ENCODE data around the gene SEMA4F.
A peak's percentile ranks its signal among the peaks of the same experiment; 100 is the strongest.
"Not testable (repeated sequence)": the region's sequence is repeated elsewhere in the genome, so short reads cannot be mapped to it uniquely, and the experiment has no call there.

The SEMA4F gene

GRCh38 chr2:74653985-74654882 lies at the start of gene SEMA4F:
Gene SEMA4F (plus strand): TSS chr2:74654247. CDS start chr2:74654377, 130 bp downstream.
- peak; percentile 94 for DNase-seq

DNA sequence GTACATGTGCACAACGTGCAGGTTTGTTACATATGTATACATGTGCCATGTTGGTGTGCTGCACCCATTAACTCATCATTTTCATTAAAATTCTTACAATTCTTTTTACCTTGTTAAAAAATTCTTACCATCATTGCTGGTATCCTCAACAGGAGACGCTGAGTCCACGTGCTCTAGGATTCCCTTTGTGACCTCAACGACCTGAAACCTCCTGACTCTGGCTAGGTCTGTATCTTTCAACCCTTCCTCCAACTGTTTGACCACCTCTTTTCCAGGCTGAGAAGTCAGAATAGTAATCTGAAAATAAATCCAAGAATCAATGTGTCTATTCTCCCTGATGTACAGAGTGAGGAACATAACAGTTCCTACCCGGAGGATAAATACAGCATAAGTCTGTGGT lies 47.1 kb upstream of the SEMA4F start:
- DNase-seq: no peak

DNA sequence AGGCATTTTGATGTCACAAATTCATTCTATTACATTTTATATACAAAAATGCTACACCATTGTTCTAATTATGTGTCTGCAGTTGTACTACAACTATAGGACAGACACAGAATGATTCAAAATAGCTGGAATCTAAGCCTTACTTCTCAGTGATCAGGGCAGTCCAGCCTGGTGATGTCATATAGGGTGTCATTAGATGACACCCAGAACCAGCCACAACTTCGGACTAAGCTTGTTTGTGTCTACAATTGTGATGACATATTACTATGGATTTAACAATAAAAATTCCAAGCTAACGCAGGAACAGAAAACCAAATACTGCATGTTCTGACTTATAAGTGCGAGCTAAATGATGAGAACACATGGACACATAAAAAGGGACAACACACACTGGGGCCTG lies 36.9 kb upstream of the SEMA4F start:
- no peak for DNase-seq

DNA sequence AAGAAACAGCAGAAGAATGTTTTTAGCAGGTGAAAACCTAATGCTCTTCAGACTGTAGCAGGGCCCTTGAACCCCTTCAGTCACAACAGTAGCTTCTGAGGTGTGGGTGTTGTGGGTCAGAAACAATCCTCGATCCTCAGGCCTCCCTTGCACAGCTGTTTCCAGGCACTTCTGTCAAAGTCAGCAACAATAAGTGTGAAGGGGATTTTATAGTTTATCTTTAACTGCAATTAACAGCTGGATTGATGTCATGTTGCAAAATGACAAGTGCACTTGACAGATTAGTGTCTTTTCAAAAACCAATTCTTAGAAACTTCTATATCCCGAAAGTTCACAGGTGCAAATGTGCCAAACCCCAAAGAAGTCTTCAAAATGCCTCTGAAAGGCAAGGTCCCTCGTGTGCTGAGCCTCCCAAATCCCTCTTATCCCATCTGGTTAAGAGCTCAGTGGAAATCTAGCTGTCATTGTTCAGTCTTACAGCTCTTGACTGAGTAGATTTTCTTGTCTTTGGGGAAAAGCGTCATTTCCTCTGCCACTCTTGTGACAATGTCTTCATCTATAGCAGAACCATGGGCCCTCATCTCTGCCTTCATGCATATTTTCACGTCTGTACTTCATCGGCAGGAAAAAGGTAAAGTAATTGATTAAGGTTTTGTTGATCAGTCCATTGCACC lies 35.5 kb upstream of the SEMA4F start:
- no peak for DNase-seq

GRCh38 chr2:74619651-74620297 lies 34.3 kb upstream of the SEMA4F start:
- DNase-seq: no peak

DNA sequence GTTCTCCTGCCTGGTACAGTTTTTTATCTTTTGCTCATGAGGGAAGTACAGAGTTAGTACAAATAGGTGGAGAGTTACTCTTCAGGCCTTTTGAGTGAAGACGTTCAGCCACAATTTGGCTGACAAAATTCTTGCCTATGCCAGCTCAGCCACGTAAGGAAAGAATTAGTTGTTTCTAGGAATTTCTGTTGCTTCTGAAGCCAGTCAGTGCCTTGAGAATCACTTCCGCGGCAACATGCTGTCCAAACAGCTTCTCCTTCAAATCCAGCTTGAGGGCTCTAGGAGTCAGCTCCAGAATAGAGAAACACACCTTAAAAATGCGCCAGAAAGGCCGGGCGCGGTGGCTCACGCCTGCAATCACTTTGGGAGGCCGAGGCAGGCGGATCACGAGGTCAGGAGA lies 33.4 kb upstream of the SEMA4F start:
- no peak for DNase-seq

DNA sequence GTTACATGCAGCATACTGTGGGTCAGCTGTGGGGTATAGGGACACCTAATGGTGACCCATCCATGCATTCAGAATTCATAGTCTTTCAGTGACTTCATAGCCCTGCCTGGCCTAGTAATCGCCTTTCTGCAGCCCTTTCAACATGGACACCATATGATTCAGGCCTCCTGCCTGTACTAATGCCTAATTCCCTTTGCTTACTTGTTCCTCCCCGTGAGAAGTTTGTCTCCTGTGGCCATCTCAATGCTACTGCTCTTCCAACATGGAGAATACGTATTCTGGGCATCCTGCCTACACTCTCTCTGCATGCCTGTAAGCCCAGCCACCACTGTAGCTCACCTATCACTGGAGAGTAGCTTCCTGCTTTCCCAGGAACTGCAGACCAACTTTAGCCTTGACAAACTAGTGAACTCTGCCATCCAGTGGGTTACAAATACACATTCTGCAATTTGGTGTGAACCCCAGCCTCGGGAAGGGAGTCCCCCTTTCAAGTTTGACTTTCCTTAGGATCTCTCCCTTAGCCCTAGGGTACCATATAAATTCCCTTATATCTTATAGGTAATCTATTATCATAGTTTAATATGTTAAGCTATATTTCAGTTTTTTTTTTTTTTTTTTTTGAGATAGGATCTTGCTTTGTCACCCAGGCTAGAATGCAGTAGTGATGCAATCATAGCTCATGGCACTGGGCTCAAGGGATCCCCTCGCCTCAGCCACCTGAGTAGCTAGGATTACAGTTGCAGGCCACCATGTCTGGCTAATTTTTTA lies 28.2 kb upstream of the SEMA4F start:
- DNase-seq: no peak

DNA sequence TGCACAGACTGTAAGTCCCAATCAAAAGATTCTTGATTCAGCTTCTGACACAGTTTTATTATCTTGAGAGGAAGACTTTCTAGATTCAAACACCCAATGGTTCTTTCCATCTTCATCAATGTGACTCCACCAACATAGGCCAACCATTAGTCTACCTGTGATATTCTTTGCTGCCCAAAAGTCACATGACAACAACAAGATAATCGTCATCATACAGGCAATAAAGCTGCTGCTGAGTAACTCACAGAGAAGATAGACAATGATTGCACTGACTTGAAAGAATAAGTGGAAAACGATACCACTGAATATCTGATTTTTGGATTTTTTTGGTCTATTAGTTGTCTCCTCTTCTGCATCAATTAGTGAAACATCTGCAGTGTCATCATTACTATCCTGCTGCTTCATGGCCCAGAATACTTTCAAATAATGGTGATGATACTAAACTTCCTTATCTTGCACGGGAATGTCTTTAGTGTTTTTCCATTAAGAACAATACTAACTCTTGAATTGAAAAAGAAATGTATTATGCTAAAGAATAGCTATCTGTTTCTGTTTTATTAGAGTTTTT lies 25.4 kb upstream of the SEMA4F start:
- no peak for DNase-seq

GRCh38 chr2:74630454-74630853 lies 23.6 kb upstream of the SEMA4F start:
- not testable (repeated sequence) for DNase-seq

- DNase-seq: no peak
These were observed 21.7 kb upstream of the SEMA4F start for GRCh38 chr2:74632209-74632938.

DNA sequence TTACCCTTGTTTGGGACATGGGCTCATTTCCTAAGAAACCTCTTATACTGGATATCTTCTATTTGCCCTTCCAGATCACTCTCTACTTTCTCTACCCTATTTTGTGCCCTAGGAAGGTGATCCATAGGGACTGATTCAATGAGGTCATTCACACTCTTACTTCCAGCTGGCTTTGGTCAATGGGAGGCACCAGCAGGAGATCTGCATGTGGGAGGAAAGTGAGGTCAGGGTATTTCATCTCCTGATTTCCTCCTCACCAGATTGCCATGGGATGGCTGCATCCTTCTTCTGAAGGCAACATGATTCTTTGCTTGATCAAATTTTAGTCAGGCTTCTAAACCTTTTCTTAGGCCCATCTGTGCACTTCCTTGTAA lies 21.1 kb upstream of the SEMA4F start:
- DNase-seq: no peak

DNA sequence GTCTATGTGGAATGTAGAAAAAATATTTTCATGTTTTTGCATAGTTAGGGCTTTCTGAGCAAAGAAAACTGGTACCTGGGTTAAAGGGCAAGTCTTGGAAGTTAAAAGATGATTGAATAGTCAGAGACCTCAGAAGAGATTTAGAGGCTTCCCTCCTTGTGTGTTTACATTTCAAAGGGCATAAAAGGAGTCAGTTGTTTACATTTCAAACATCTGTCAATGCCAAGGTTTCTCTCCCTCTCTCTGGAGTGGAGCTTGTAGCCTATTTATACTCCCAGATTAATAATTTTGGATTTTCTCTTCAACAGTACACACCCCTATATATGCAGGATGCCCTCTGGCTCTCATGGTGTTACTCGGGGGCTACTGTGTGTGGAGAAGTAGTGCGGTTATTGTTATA lies 14.5 kb upstream of the SEMA4F start:
- no peak for DNase-seq

GRCh38 chr2:74645344-74645743 lies 8.7 kb upstream of the SEMA4F start:
- DNase-seq: no peak

GRCh38 chr2:74646201-74646600 lies 7.8 kb upstream of the SEMA4F start:
- DNase-seq: no peak

- no peak for DNase-seq
These were observed 7.1 kb upstream of the SEMA4F start for GRCh38 chr2:74646834-74647482.

DNA sequence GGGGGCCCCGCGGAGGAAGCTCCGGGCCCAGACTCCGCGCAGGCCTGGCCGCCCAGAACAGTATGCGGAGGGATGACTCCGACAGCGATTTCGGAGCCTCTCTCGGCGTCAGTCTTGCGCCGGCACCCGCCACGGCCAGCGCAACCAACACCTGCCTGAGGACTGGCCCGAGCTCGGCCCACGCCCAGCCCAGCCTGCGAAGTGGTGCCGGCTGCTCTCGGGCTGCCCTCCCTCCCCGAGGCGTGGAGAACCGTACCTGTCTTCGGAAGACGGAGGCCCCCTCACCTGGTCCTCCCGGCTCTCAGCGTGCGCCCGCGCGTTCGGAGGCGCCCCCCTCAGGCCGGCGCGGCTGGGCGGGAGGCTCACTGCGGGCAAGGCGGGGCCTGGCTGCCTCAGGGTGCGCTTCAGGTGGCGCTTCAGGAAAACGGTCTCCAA lies 6.0 kb upstream of the SEMA4F start, which contains the start of gene M1AP:
Gene M1AP (minus strand): TSS at position 322 of the 435 bp plus-strand sequence. CDS start 8,055 bp downstream, outside the sequence.
- DNase-seq: no peak

- no peak for DNase-seq
These were observed 460 bp upstream of the SEMA4F start for GRCh38 chr2:74653589-74653984.

- no peak for DNase-seq
These were observed 1.5 kb downstream of the SEMA4F start for GRCh38 chr2:74655579-74655978.

- no peak for DNase-seq
These were observed 4.5 kb downstream of the SEMA4F start for GRCh38 chr2:74658516-74658915.

DNA sequence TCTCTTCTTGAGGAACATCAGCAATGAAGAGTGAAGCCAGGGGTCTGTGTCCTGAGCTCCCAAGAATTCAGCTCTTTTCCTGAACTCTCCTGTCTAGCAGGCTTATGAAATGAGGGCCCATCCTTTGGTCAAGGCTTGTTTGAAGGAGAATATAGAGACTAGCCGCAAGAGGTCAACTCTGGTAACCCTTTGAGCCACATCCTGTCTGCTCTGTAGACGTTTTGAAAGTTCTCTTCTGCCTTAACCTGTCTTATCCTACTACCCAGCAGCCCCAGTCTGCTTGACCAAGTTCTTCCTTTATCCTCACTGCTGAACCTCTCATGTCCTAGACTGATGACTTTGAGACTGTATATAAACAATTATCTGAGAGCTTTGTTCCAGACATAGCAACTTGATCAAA lies 5.4 kb downstream of the SEMA4F start:
- DNase-seq: no peak

GRCh38 chr2:74668087-74668486 lies 14.0 kb downstream of the SEMA4F start:
- no peak for DNase-seq

Data from NCI-H2107 (cell line).